Measurements from ENCODE around the gene ZXDC.

The ZXDC gene

GRCh38 chr3:126511291-126511690, 35.6 kb upstream of the ZXDC start:
- no peak for DNase-seq

GRCh38 chr3:126510308-126510910, 34.7 kb upstream of the ZXDC start:
- DNase-seq: no peak

GRCh38 chr3:126509597-126510307, 34.1 kb upstream of the ZXDC start:
- no peak for DNase-seq

- no peak for DNase-seq
These were observed 32.9 kb upstream of the ZXDC start for GRCh38 chr3:126508564-126508964.

GRCh38 chr3:126507886-126508285, 32.2 kb upstream of the ZXDC start:
- DNase-seq: no peak

- no peak for DNase-seq
These were observed 28.0 kb upstream of the ZXDC start for GRCh38 chr3:126503701-126504100.

- no peak for DNase-seq
These were observed 27.0 kb upstream of the ZXDC start for GRCh38 chr3:126502656-126503055.

- DNase-seq: no peak
These were observed 26.0 kb upstream of the ZXDC start for GRCh38 chr3:126501736-126502135.

- no peak for DNase-seq
These were observed 25.4 kb upstream of the ZXDC start for GRCh38 chr3:126501054-126501453.

- DNase-seq: no peak
These were observed 24.3 kb upstream of the ZXDC start for GRCh38 chr3:126500016-126500415.

GRCh38 chr3:126499401-126499800, 23.7 kb upstream of the ZXDC start:
- no peak for DNase-seq

GRCh38 chr3:126498929-126499328, 23.2 kb upstream of the ZXDC start:
- no peak for DNase-seq

- no peak for DNase-seq
These were observed 22.8 kb upstream of the ZXDC start for GRCh38 chr3:126498461-126498860.

GRCh38 chr3:126497956-126498355, 22.3 kb upstream of the ZXDC start:
- DNase-seq: no peak

GRCh38 chr3:126496894-126497850, 21.5 kb upstream of the ZXDC start:
- DNase-seq: no peak

- no peak for DNase-seq
These were observed 20.1 kb upstream of the ZXDC start for GRCh38 chr3:126495786-126496185.

- DNase-seq: no peak
These were observed 19.2 kb upstream of the ZXDC start for GRCh38 chr3:126494970-126495230.

GRCh38 chr3:126494204-126494969, 18.7 kb upstream of the ZXDC start:
- no peak for DNase-seq

GRCh38 chr3:126493739-126494138, 18.0 kb upstream of the ZXDC start:
- no peak for DNase-seq

- no peak for DNase-seq
These were observed 17.4 kb upstream of the ZXDC start for GRCh38 chr3:126493051-126493450.

GRCh38 chr3:126491221-126492013, 15.7 kb upstream of the ZXDC start:
- no peak for DNase-seq

- DNase-seq: no peak
These were observed 14.9 kb upstream of the ZXDC start for GRCh38 chr3:126490619-126491018.

Measured in activated T-cell treated with anti-CD3 and anti-CD28 coated beads, Interleukin-2, amount 50 U/mL, for 1 hour (primary cell).